H9 (cell line): Measurements from ENCODE around the gene ZNF646. TPM values are rescaled to one million over a fixed set of nuclear protein-coding genes. Genes with fewer than 3 reads are reported as not detected.

ENCODE experiments used
- DNase-seq: peaks from one replicate; pipeline ENCODE4 v3.0.0-alpha.2; 2017
- H2AFZ ChIP-seq: one replicate; pipeline ENCODE4 v1.6.1; 2013; ENCODE audit warnings: mild to moderate bottlenecking, low read length, control low read depth, moderate library complexity
- H2AK5ac ChIP-seq: 2 replicates; pipeline ENCODE4 v1.6.1; 2013; ENCODE audit warnings: low read length, control low read depth, mixed read lengths; ENCODE audit not compliant: insufficient read length
- H2BK120ac ChIP-seq: one replicate; pipeline ENCODE4 v1.6.1; 2013; ENCODE audit warnings: low read depth, mild to moderate bottlenecking, low read length, control low read depth, inconsistent platforms; ENCODE audit not compliant: poor library complexity, severe bottlenecking
- H2BK12ac ChIP-seq: 2 replicates; pipeline ENCODE4 v1.6.1; 2013; ENCODE audit warnings: low read length, control low read depth, mixed read lengths, low read depth; ENCODE audit not compliant: insufficient read length
- H2BK15ac ChIP-seq: 2 replicates; pipeline ENCODE4 v1.6.1; 2013; ENCODE audit warnings: low read depth, low read length, control low read depth
- H2BK20ac ChIP-seq: one replicate; pipeline ENCODE4 v1.6.1; 2013; ENCODE audit warnings: low read depth, mild to moderate bottlenecking, low read length, control low read depth, inconsistent platforms; ENCODE audit not compliant: poor library complexity, severe bottlenecking
- H2BK5ac ChIP-seq: 2 replicates; pipeline ENCODE4 v1.6.1; 2013; ENCODE audit warnings: low read length, control low read depth, mixed read lengths; ENCODE audit not compliant: insufficient read length
- H3K14ac ChIP-seq: 2 replicates; pipeline ENCODE4 v1.6.1; 2013; ENCODE audit warnings: low read length, control low read depth; ENCODE audit not compliant: insufficient read depth
- H3K18ac ChIP-seq: 2 replicates; pipeline ENCODE4 v1.6.1; 2013; ENCODE audit warnings: low read depth, mild to moderate bottlenecking, mixed read lengths, low read length, control low read depth; ENCODE audit not compliant: insufficient read length
- H3K23ac ChIP-seq: 2 replicates; pipeline ENCODE4 v1.6.1; 2013; ENCODE audit warnings: low read length, control low read depth, mixed read lengths, low read depth; ENCODE audit not compliant: insufficient read length
- H3K23me2 ChIP-seq: 2 replicates; pipeline ENCODE4 v1.6.1; 2013; ENCODE audit warnings: low read depth, mild to moderate bottlenecking, mixed read lengths, low read length, control low read depth; ENCODE audit not compliant: insufficient read length, poor library complexity, severe bottlenecking
- H3K27ac ChIP-seq: 2 replicates; pipeline ENCODE4 v1.5.1; 2013; ENCODE audit warnings: low read length, control low read depth, mixed read lengths, low read depth; ENCODE audit not compliant: insufficient read length
- H3K27me3 ChIP-seq: 2 replicates; pipeline ENCODE4 v1.6.1; 2013; ENCODE audit warnings: low read length, control low read depth, inconsistent platforms; ENCODE audit not compliant: insufficient read depth
- H3K4ac ChIP-seq: 2 replicates; pipeline ENCODE4 v1.6.1; 2013; ENCODE audit warnings: low read depth, mild to moderate bottlenecking, control low read depth, inconsistent platforms, low read length, moderate library complexity
- H3K4me1 ChIP-seq: 2 replicates; pipeline ENCODE4 v1.6.1; 2013; ENCODE audit warnings: low read length, control low read depth, inconsistent platforms; ENCODE audit not compliant: insufficient read depth
- H3K4me2 ChIP-seq: 2 replicates; pipeline ENCODE4 v1.6.1; 2013; ENCODE audit warnings: low read length, control low read depth, mixed read lengths; ENCODE audit not compliant: insufficient read length, insufficient read depth
- H3K56ac ChIP-seq: 2 replicates; pipeline ENCODE4 v1.6.1; 2013; ENCODE audit warnings: low read depth, mild to moderate bottlenecking, mixed read lengths, low read length, control low read depth; ENCODE audit not compliant: insufficient read length
- H3K79me1 ChIP-seq: 2 replicates; pipeline ENCODE4 v1.6.1; 2013; ENCODE audit warnings: low read depth, mild to moderate bottlenecking, moderate library complexity, low read length, control low read depth, inconsistent platforms; ENCODE audit not compliant: insufficient read depth, poor library complexity, severe bottlenecking
- H3K79me2 ChIP-seq: 2 replicates; pipeline ENCODE4 v1.6.1; 2013; ENCODE audit warnings: low read length, control low read depth, inconsistent platforms; ENCODE audit not compliant: insufficient read depth
- H3K9ac ChIP-seq: 2 replicates; pipeline ENCODE4 v1.6.1; 2013; ENCODE audit warnings: low read length, control low read depth, mixed read lengths; ENCODE audit not compliant: insufficient read length; ENCODE audit errors: extremely low read depth
- H3K9me3 ChIP-seq: one replicate; pipeline ENCODE4 v1.6.1; 2013; ENCODE audit warnings: low read depth, low read length, inconsistent platforms; ENCODE audit not compliant: control insufficient read depth
- H3T11ph ChIP-seq: one replicate; pipeline ENCODE4 v1.6.1; 2013; ENCODE audit warnings: mild to moderate bottlenecking, low read length, control low read depth, inconsistent platforms
- H4K20me1 ChIP-seq: one replicate; pipeline ENCODE4 v1.6.1; 2013; ENCODE audit not compliant: control insufficient read depth, insufficient read length, insufficient read depth
- H4K5ac ChIP-seq: 2 replicates; pipeline ENCODE4 v1.6.1; 2013; ENCODE audit warnings: low read depth, mild to moderate bottlenecking, mixed read lengths, low read length, control low read depth; ENCODE audit not compliant: insufficient read length
- H4K8ac ChIP-seq: replicated peaks from 2 replicates; pipeline ENCODE4 v1.6.1; 2013; ENCODE audit warnings: low read length, control low read depth, mixed read lengths, low read depth; ENCODE audit not compliant: insufficient read length
- H4K91ac ChIP-seq: 2 replicates; pipeline ENCODE4 v1.6.1; 2013; ENCODE audit warnings: low read depth, mild to moderate bottlenecking, moderate library complexity, mixed read lengths, low read length, control low read depth; ENCODE audit not compliant: insufficient read length
- H3K27ac Mint-ChIP-seq, 3 experiments: 2 replicates in 2 of 3; 3 replicates in 1 of 3; pipeline ENCODE4 v1.8.0; 2020 to 2021; ENCODE audit warnings: mixed read lengths in 3 of 3, mild to moderate bottlenecking in 1 of 3, moderate library complexity in 1 of 3
- H3K27me3 Mint-ChIP-seq: 2 replicates; pipeline ENCODE4 v1.8.0; 2021; ENCODE audit warnings: low read depth, mild to moderate bottlenecking, moderate library complexity, mixed read lengths
- H3K36me3 Mint-ChIP-seq, 3 experiments: 2 replicates in 2 of 3; 3 replicates in 1 of 3; pipeline ENCODE4 v1.8.0; 2020 to 2021; ENCODE audit warnings: low read depth in 3 of 3, mixed read lengths in 3 of 3; ENCODE audit not compliant: insufficient read depth in 1 of 3
- H3K4me1 Mint-ChIP-seq, 2 experiments: 2 replicates each; pipeline ENCODE4 v1.8.0; 2020; ENCODE audit warnings: mixed read lengths in 2 of 2
- H3K4me3 Mint-ChIP-seq, 2 experiments: 2 replicates in 1 of 2; 3 replicates in 1 of 2; pipeline ENCODE4 v1.8.0; 2020 to 2021; ENCODE audit warnings: mild to moderate bottlenecking in 2 of 2, mixed read lengths in 2 of 2, moderate library complexity in 1 of 2
- H3K9me3 Mint-ChIP-seq, 2 experiments: 2 replicates in 1 of 2; 3 replicates in 1 of 2; pipeline ENCODE4 v1.8.0; 2020; ENCODE audit warnings: mild to moderate bottlenecking in 2 of 2, mixed read lengths in 2 of 2, moderate library complexity in 1 of 2
- CTCF ChIP-seq: fragments of 200-600 bp; sonication (generic); conservative IDR thresholded peaks from 3 replicates; pipeline ENCODE4 v1.8.0; 2021; ENCODE audit warnings: antibody characterized with exemption, mild to moderate bottlenecking
- whole genome bisulfite sequencing: extraction: QIAGEN DNeasy Blood & Tissue Kit; methylation state at CpG from one replicate; pipeline ENCODE4 v1.1.7; 2013; ENCODE audit warnings: missing lambda C conversion rate, low lambda C conversion rate, mixed read lengths; ENCODE audit not compliant: insufficient read length; ENCODE audit errors: extremely low coverage; 5-methylcytosine and 5-hydroxymethylcytosine counted together
- total RNA-seq: library from RNA; stranded (reverse); gene quantifications from 2 replicates; pipeline ENCODE4 v1.2.1, GENCODE V29; 2021

Gene ZNF646
- total RNA-seq, 1 experiment from 2014 or later = 29.2 TPM

GRCh38 chr16:31120129-31120528 is 45.9 kb downstream of the ZNF646 start:
- H3K27ac ChIP-seq = no peak overlapping the region
- H3K9ac ChIP-seq = no peak overlapping the region
- H4K5ac ChIP-seq = no peak overlapping the region
- no peak overlapping the region for H2BK12ac ChIP-seq
- no peak overlapping the region for H2BK120ac ChIP-seq
- H3T11ph ChIP-seq = no peak overlapping the region
- peaks cover 5% of the 10 kb centered on the region for H3K79me1 ChIP-seq
- Mint-ChIP-seq H3K27ac (no peak overlapping the region), H3K27me3 (no peaks in the 10 kb centered on the region), H3K4me3 (no peak overlapping the region; a peak in 2 of 5 replicates), H3K36me3 (peaks cover 31 to 50% (median 42%) of the 10 kb centered on the region in 3 experiments), H3K4me1 (peaks cover 10 to 11% of the 10 kb centered on the region in 2 experiments), H3K9me3 (no peaks in the 10 kb centered on the region; a peak in 1 of 5 replicates)
- no peak overlapping the region for H2AK5ac ChIP-seq
- no CpG with 5 or more reads among the region's 16 CpGs for WGBS
- H4K8ac ChIP-seq = no peak overlapping the region
- H3K56ac ChIP-seq = no peak overlapping the region
- no peak overlapping the region for H3K14ac ChIP-seq
- H3K23me2 ChIP-seq = no peaks in the 10 kb centered on the region
- H4K20me1 ChIP-seq = no peaks in the 10 kb centered on the region
- no peak for DNase-seq
- peaks cover 5% of the 10 kb centered on the region; the same call in 1 of the 2 replicates for H3K79me2 ChIP-seq
- no peak overlapping the region for H2BK5ac ChIP-seq
- H3K27me3 ChIP-seq = no peaks in the 10 kb centered on the region
- H3K9me3 ChIP-seq = no peaks in the 10 kb centered on the region
- H3K4me1 ChIP-seq = 0 out of 2 replicates have a peak, but pooled peaks cover 2% of the 10 kb centered on the region
- H3K23ac ChIP-seq = no peak overlapping the region
- H2AFZ ChIP-seq = no peak overlapping the region
- no peak overlapping the region for H2BK15ac ChIP-seq
- H3K4me2 ChIP-seq = no peak overlapping the region
- H3K4ac ChIP-seq = no peak overlapping the region
- TF ChIP-seq CTCF = no peak
- no peak overlapping the region for H3K18ac ChIP-seq
- no peak overlapping the region for H4K91ac ChIP-seq
- no peak overlapping the region for H2BK20ac ChIP-seq
